IMR-90 (cell line): ENCODE results near the gene TRAPPC14. TPM values are rescaled to one million over a fixed set of nuclear protein-coding genes. Genes with fewer than 3 reads are reported as not detected.

Experiments
- ATAC-seq: fragments of 200-7000 bp; cut with Tn5 transposase; 2 replicates; pipeline ENCODE4 v1.9.1; 2020; ENCODE audit warnings: low read depth, mild to moderate bottlenecking, moderate library complexity
- BruUV-seq: library from RNA; stranded (reverse); fragments of 400-500 nt; replicated peaks from 2 replicates; lab custom pipeline; 2021; lab: Mats Ljungman, UMichigan
- CTCF ChIA-PET: fragments of 300-600 bp; formaldehyde crosslinking; extraction: SDS; loops from one replicate; lab custom pipeline; 2021; ENCODE audit warnings: antibody characterized with exemption; lab: Yijun Ruan, JAX
- POLR2A ChIA-PET: fragments of 300-600 bp; sonication (Branson Sonifier 250); formaldehyde crosslinking; loops from one replicate; lab custom pipeline; 2022; ENCODE audit warnings: antibody characterized with exemption; ENCODE audit not compliant: unreplicated experiment; lab: Charles Lee
- DNase-seq: peaks from one replicate; pipeline ENCODE4 v3.0.0; 2013
- H2AFZ ChIP-seq: replicated peaks from 2 replicates; pipeline ENCODE3; 2013; ENCODE audit warnings: low read length, mild to moderate bottlenecking; ENCODE audit not compliant: poor library complexity
- H2AK5ac ChIP-seq: 2 replicates; pipeline ENCODE4 v1.6.1; 2013; ENCODE audit warnings: low read depth, low read length, inconsistent platforms
- H2AK9ac ChIP-seq: replicated peaks from 2 replicates; pipeline ENCODE3; 2013; ENCODE audit warnings: mild to moderate bottlenecking, low read depth, low read length, moderate library complexity; ENCODE audit not compliant: poor library complexity
- H2BK120ac ChIP-seq: 2 replicates; pipeline ENCODE4 v1.6.1; 2013; ENCODE audit warnings: low read depth, low read length, inconsistent platforms
- H2BK15ac ChIP-seq: 3 replicates; pipeline ENCODE4 v1.6.1; 2013; ENCODE audit warnings: low read depth, low read length, inconsistent platforms
- H2BK20ac ChIP-seq: 2 replicates; pipeline ENCODE4 v1.6.1; 2013; ENCODE audit warnings: low read depth, mild to moderate bottlenecking, inconsistent platforms, low read length, moderate library complexity
- H2BK5ac ChIP-seq: 2 replicates; pipeline ENCODE4 v1.6.1; 2013; ENCODE audit warnings: mild to moderate bottlenecking, low read depth, low read length, inconsistent platforms; ENCODE audit not compliant: poor library complexity, severe bottlenecking
- H3K14ac ChIP-seq: replicated peaks from 2 replicates; pipeline ENCODE4 v1.6.1; 2013; ENCODE audit warnings: low read depth, low read length, inconsistent platforms
- H3K18ac ChIP-seq: 2 replicates; pipeline ENCODE4 v1.6.1; 2013; ENCODE audit warnings: low read depth, low read length, control low read depth
- H3K23ac ChIP-seq: 2 replicates; pipeline ENCODE4 v1.6.1; 2013; ENCODE audit warnings: low read depth, low read length, inconsistent platforms
- H3K27ac ChIP-seq: 2 replicates; pipeline ENCODE4 v1.5.1; 2013; ENCODE audit warnings: mild to moderate bottlenecking, control low read depth, low read length; ENCODE audit not compliant: insufficient read depth
- H3K27me3 ChIP-seq: 2 replicates; pipeline ENCODE4 v1.6.1; 2013; ENCODE audit warnings: low read length; ENCODE audit not compliant: control insufficient read depth, insufficient read depth
- H3K36me3 ChIP-seq: 2 replicates; pipeline ENCODE4 v1.6.1; 2013; ENCODE audit warnings: low read length, mixed read lengths; ENCODE audit not compliant: control insufficient read depth, insufficient read depth
- H3K4ac ChIP-seq: 2 replicates; pipeline ENCODE4 v1.6.1; 2013; ENCODE audit warnings: low read depth, low read length, inconsistent platforms
- H3K4me1 ChIP-seq: 2 replicates; pipeline ENCODE4 v1.6.1; 2013; ENCODE audit warnings: low read length, mixed read lengths; ENCODE audit not compliant: control insufficient read depth, insufficient read depth
- H3K4me2 ChIP-seq: 2 replicates; pipeline ENCODE4 v1.6.1; 2013; ENCODE audit warnings: low read depth, mild to moderate bottlenecking, control low read depth, low read length, moderate library complexity
- H3K4me3 ChIP-seq: 2 replicates; pipeline ENCODE4 v1.5.1; 2013; ENCODE audit warnings: low read depth, mild to moderate bottlenecking, control low read depth, low read length, moderate library complexity; ENCODE audit not compliant: insufficient read depth
- H3K56ac ChIP-seq: 2 replicates; pipeline ENCODE4 v1.6.1; 2013; ENCODE audit warnings: low read length, inconsistent platforms; ENCODE audit not compliant: insufficient read depth; ENCODE audit errors: extremely low read depth
- H3K79me1 ChIP-seq, 2 experiments: 2 replicates each; pipeline ENCODE4 v1.6.1; 2013; ENCODE audit warnings: low read length in 2 of 2, inconsistent platforms in 1 of 2, low read depth in 1 of 2
- H3K9ac ChIP-seq: 2 replicates; pipeline ENCODE4 v1.6.1; 2013; ENCODE audit warnings: low read depth, low read length, control low read depth
- H3K9me1 ChIP-seq: 2 replicates; pipeline ENCODE4 v1.6.1; 2013; ENCODE audit warnings: low read length, inconsistent platforms; ENCODE audit not compliant: insufficient read depth
- H3K9me3 ChIP-seq: 2 replicates; pipeline ENCODE4 v1.6.1; 2013; ENCODE audit warnings: low read length; ENCODE audit not compliant: control insufficient read depth, insufficient read depth
- H4K20me1 ChIP-seq: 2 replicates; pipeline ENCODE4 v1.6.1; 2013; ENCODE audit warnings: low read length, inconsistent platforms; ENCODE audit not compliant: insufficient read depth
- H4K5ac ChIP-seq: 2 replicates; pipeline ENCODE4 v1.6.1; 2013; ENCODE audit warnings: mild to moderate bottlenecking, low read depth, low read length, control low read depth
- H4K8ac ChIP-seq, 2 experiments: 2 replicates each; pipeline ENCODE4 v1.6.1; 2013; ENCODE audit warnings: low read depth in 2 of 2, low read length in 2 of 2, control low read depth in 1 of 2, inconsistent platforms in 1 of 2
- H4K91ac ChIP-seq: 2 replicates; pipeline ENCODE4 v1.6.1; 2013; ENCODE audit warnings: low read depth, low read length, inconsistent platforms; ENCODE audit not compliant: insufficient read depth
- BHLHE40 ChIP-seq: fragments of 150-350 bp; IDR thresholded peaks from 2 replicates; pipeline ENCODE4 v1.6.1; 2016; ENCODE audit warnings: mild to moderate bottlenecking, low read depth, low read length
- CEBPB ChIP-seq: IDR thresholded peaks from 2 replicates; pipeline ENCODE4 v1.6.1; 2012; ENCODE audit warnings: low read depth, low read length, improper control_type of control experiment
- CHD1 ChIP-seq: IDR thresholded peaks from 2 replicates; pipeline ENCODE4 v1.6.1; 2012; ENCODE audit warnings: low read depth, low read length, improper control_type of control experiment
- FOS ChIP-seq: fragments of 150-350 bp; IDR thresholded peaks from 2 replicates; pipeline ENCODE4 v1.6.1; 2016; ENCODE audit warnings: low read depth, low read length
- MAFK ChIP-seq: IDR thresholded peaks from 2 replicates; pipeline ENCODE4 v1.6.1; 2012; ENCODE audit warnings: low read depth, low read length, improper control_type of control experiment
- MAZ ChIP-seq: IDR thresholded peaks from 2 replicates; pipeline ENCODE4 v1.6.1; 2012; ENCODE audit warnings: low read depth, mild to moderate bottlenecking, low read length, improper control_type of control experiment, moderate library complexity, borderline replicate concordance
- MXI1 ChIP-seq: IDR thresholded peaks from 2 replicates; pipeline ENCODE4 v1.6.1; 2012; ENCODE audit warnings: low read depth, mild to moderate bottlenecking, low read length, moderate library complexity, borderline replicate concordance
- NFE2L2 ChIP-seq: fragments of 150-350 bp; IDR thresholded peaks from 2 replicates; pipeline ENCODE4 v1.6.1; 2016; ENCODE audit warnings: low read depth, mild to moderate bottlenecking, low read length
- POLR2A ChIP-seq: IDR thresholded peaks from 2 replicates; pipeline ENCODE4 v1.6.1; 2012; ENCODE audit warnings: mild to moderate bottlenecking, low read depth, low read length
- RAD21 ChIP-seq: IDR thresholded peaks from 2 replicates; pipeline ENCODE4 v1.6.1; 2012; ENCODE audit warnings: low read length, improper control_type of control experiment
- RCOR1 ChIP-seq: IDR thresholded peaks from 2 replicates; pipeline ENCODE4 v1.6.1; 2012; ENCODE audit warnings: mild to moderate bottlenecking, low read length, improper control_type of control experiment; ENCODE audit not compliant: insufficient replicate concordance
- RFX5 ChIP-seq: IDR thresholded peaks from 2 replicates; pipeline ENCODE4 v1.8.0; 2012; ENCODE audit warnings: low read depth, mild to moderate bottlenecking, low read length, moderate library complexity
- SMC3 ChIP-seq: fragments of 150-350 bp; IDR thresholded peaks from 2 replicates; pipeline ENCODE4 v1.6.1; 2016; ENCODE audit warnings: low read depth, mild to moderate bottlenecking, antibody characterized with exemption, low read length, moderate library complexity
- dilution Hi-C: fragments of 300-500 bp; cut with HindIII; formaldehyde crosslinking; loops from one replicate; pipeline ENCODE4 v1.14.3; 2018; ENCODE audit warnings: low sequenced_read_pairs; ENCODE audit not compliant: unreplicated experiment
- in situ Hi-C: fragments of 300-500 bp; cut with MboI; formaldehyde crosslinking; loops from 3 replicates; pipeline ENCODE4 v1.14.3; 2019; ENCODE audit warnings: low sequenced_read_pairs, inconsistent platforms, mixed read lengths
- intact Hi-C: fragments of 100-400 bp; cut with micrococcal nuclease; formaldehyde crosslinking; loops from 2 replicates; pipeline ENCODE4 v1.10.0; 2022
- polyA plus RNA-seq, 3 experiments: library from polyadenylated mRNA; depleted of rRNA; stranded (reverse); fragments of >200 nt; gene quantifications; 2 replicates each; pipeline ENCODE4 v1.2.3, GENCODE V29; 2012; ENCODE audit warnings: low replicate concordance in 1 of 3
- total RNA-seq: library from RNA; depleted of rRNA; stranded (reverse); fragments of >200 nt; gene quantifications from 2 replicates; pipeline ENCODE4 v1.2.3, GENCODE V29; 2012
- TF ChIP-seq, protein P1 (sequence below): fragments of 150-350 bp; IDR thresholded peaks from 2 replicates; pipeline ENCODE4 v1.6.1; 2017; ENCODE audit warnings: mild to moderate bottlenecking, antibody characterized with exemption, low read length, low read depth
- TF ChIP-seq, protein P2 (sequence below): fragments of 150-350 bp; IDR thresholded peaks from 2 replicates; pipeline ENCODE4 v1.6.1; 2016; ENCODE audit warnings: low read depth, mild to moderate bottlenecking, low read length, moderate library complexity, borderline replicate concordance
- TF ChIP-seq, protein P3 (sequence below): conservative IDR thresholded peaks from 2 replicates; pipeline ENCODE4 v1.5.1; 2012; ENCODE audit warnings: mild to moderate bottlenecking, low read depth, low read length, improper control_type of control experiment

The TRAPPC14 gene
- total and polyA plus RNA-seq, 2 of the 4 experiments (the other 2 are of a cell fraction) = 4.5 to 15.9 TPM

DNA sequence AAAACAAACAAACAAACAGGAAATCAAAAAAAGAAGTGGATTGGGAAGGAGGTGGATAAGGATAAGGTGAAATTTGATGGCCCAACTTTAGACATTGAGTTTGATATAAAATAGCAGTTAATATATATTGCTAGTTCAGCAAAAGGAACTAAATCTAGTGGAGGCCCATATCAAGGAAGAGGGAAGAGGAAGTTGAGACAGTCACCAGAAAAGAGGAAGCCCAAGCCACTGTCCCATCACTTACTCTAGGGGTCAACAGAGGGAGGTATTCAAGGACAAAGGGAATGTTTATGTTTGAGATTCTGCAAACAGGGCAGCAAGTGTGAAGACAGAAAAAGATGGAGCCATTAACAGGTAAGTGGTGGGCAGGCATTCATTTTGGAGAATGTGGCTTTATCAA is 6.1 kb downstream of the TRAPPC14 start:
- Histone ChIP-seq H3K14ac (no peak overlapping the region), H3K18ac (no peak overlapping the region), H3K9me3 (no peaks in the 10 kb centered on the region), H3K27ac (no peak overlapping the region), H3K4me1 (peaks cover 4% of the 10 kb centered on the region), H2AK9ac (no peak overlapping the region), H3K79me1 (peaks cover 32 to 75% of the 10 kb centered on the region in 2 experiments), H3K4me2 (no peak overlapping the region), H3K23ac (no peak overlapping the region), H3K9ac (no peak overlapping the region), H2AK5ac (no peak overlapping the region), H3K4me3 (no peak overlapping the region), H2BK120ac (no peak overlapping the region), H2BK5ac (no peak overlapping the region), H3K9me1 (no peaks in the 10 kb centered on the region), H2BK15ac (no peak overlapping the region), H2BK20ac (no peak overlapping the region), H3K56ac (no peak overlapping the region), H4K5ac (no peak overlapping the region), H4K91ac (no peak overlapping the region), H4K20me1 (peaks cover 18% of the 10 kb centered on the region), H3K4ac (no peak overlapping the region), H2AFZ (no peak overlapping the region), H4K8ac (no peak overlapping the region), H3K36me3 (peaks cover 42% of the 10 kb centered on the region), H3K27me3 (no peaks in the 10 kb centered on the region)
- no TSS peak for BruUV-seq
- ATAC-seq (no peak), DNase-seq (no peak)
- in situ Hi-C loops = no loop called here
- dilution Hi-C loops = no loop called here
- ChIA-PET POLR2A (no interaction called here), CTCF (no interaction called here)
- TF ChIP-seq BHLHE40 = no peak
- no peak for TF ChIP-seq POLR2A
- TF ChIP-seq, protein P1, sequence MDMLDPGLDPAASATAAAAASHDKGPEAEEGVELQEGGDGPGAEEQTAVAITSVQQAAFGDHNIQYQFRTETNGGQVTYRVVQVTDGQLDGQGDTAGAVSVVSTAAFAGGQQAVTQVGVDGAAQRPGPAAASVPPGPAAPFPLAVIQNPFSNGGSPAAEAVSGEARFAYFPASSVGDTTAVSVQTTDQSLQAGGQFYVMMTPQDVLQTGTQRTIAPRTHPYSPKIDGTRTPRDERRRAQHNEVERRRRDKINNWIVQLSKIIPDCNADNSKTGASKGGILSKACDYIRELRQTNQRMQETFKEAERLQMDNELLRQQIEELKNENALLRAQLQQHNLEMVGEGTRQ = no peak
- TF ChIP-seq RFX5 = no peak
- no peak for TF ChIP-seq MAFK
- TF ChIP-seq SMC3 = no peak
- no peak for TF ChIP-seq NFE2L2
- TF ChIP-seq, protein P2, sequence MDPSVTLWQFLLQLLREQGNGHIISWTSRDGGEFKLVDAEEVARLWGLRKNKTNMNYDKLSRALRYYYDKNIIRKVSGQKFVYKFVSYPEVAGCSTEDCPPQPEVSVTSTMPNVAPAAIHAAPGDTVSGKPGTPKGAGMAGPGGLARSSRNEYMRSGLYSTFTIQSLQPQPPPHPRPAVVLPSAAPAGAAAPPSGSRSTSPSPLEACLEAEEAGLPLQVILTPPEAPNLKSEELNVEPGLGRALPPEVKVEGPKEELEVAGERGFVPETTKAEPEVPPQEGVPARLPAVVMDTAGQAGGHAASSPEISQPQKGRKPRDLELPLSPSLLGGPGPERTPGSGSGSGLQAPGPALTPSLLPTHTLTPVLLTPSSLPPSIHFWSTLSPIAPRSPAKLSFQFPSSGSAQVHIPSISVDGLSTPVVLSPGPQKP = no peak
- TF ChIP-seq RAD21 = no peak
- no peak for TF ChIP-seq CEBPB
- TF ChIP-seq, protein P3, sequence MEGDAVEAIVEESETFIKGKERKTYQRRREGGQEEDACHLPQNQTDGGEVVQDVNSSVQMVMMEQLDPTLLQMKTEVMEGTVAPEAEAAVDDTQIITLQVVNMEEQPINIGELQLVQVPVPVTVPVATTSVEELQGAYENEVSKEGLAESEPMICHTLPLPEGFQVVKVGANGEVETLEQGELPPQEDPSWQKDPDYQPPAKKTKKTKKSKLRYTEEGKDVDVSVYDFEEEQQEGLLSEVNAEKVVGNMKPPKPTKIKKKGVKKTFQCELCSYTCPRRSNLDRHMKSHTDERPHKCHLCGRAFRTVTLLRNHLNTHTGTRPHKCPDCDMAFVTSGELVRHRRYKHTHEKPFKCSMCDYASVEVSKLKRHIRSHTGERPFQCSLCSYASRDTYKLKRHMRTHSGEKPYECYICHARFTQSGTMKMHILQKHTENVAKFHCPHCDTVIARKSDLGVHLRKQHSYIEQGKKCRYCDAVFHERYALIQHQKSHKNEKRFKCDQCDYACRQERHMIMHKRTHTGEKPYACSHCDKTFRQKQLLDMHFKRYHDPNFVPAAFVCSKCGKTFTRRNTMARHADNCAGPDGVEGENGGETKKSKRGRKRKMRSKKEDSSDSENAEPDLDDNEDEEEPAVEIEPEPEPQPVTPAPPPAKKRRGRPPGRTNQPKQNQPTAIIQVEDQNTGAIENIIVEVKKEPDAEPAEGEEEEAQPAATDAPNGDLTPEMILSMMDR = no peak
- TF ChIP-seq MXI1 = no peak
- no peak for TF ChIP-seq FOS
- TF ChIP-seq RCOR1 = no peak
- TF ChIP-seq MAZ = no peak
- TF ChIP-seq CHD1 = no peak
- intact Hi-C loops = no loop called here
